Subcutaneous adipose tissue (tissue), 4 donors: Measurements from ENCODE around the gene AKT1. TPM values are rescaled to one million over a fixed set of nuclear protein-coding genes. Genes with fewer than 3 reads are reported as not detected.

Source experiments
- CTCF ChIP-seq: fragments of 450-650 bp; IDR thresholded peaks from one replicate; pipeline ENCODE4 v1.5.1; 2016; ENCODE audit warnings: low read depth, mild to moderate bottlenecking, control low read depth, antibody characterized with exemption, moderate library complexity
- total RNA-seq, 4 donors: library from RNA; depleted of rRNA; stranded (reverse); fragments of >200 nt; gene quantifications; one replicate each; pipeline ENCODE4 v1.1.0, GENCODE V29; 2016

Gene AKT1
- total RNA-seq, 4 donors from 2014 or later: 70.9 to 264 (median 110) TPM

- TF ChIP-seq CTCF: no peak
Measured at GRCh38 chr14:104755621-104756020, 39.9 kb downstream of the AKT1 start.

- TF ChIP-seq CTCF: no peak
Measured at GRCh38 chr14:104754213-104754851, 41.2 kb downstream of the AKT1 start.

GRCh38 chr14:104753528-104754212 lies 41.9 kb downstream of the AKT1 start:
- TF ChIP-seq CTCF: no peak

GRCh38 chr14:104752735-104753527 lies 42.6 kb downstream of the AKT1 start, which contains the start of gene SIVA1:
Gene SIVA1, plus strand, starts transcription at chr14:104753147. Its CDS starts 55 bp downstream, at chr14:104753202.
- TF ChIP-seq CTCF: no peak

GRCh38 chr14:104752423-104752734 lies 43.2 kb downstream of the AKT1 start:
- no peak for TF ChIP-seq CTCF

- TF ChIP-seq CTCF: no peak
Measured at GRCh38 chr14:104751539-104752422, 43.8 kb downstream of the AKT1 start.
